GM12874 (cell line): ENCODE data around the gene CMIP.

Experiments
- TF ChIP-seq, protein P1 (sequence below): IDR thresholded peaks from 2 replicates; pipeline ENCODE4 v1.5.1; 2011; ENCODE audit warnings: low read depth, mild to moderate bottlenecking, control low read depth, low read length, moderate library complexity; ENCODE audit not compliant: insufficient read depth

Gene CMIP

DNA sequence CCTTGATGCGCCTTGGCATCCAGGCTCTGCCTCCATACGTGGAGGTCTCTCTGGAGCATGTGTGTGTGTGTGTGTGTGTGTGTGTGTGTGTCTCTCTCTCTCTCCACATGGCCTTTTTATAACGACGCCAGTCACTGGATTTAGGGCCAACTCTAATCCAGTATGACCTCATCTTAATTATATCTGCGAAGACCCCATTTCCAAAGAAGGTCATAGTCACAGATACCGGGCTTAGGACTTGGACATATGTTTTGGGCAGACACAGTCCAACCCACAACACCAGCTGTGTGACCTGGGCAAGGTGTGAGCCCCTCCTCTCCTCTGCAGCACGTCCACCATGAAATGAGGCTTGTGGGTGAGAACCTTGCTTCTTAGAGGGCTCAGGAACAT is 196.1 kb downstream of the CMIP start:
- TF ChIP-seq, protein P1, sequence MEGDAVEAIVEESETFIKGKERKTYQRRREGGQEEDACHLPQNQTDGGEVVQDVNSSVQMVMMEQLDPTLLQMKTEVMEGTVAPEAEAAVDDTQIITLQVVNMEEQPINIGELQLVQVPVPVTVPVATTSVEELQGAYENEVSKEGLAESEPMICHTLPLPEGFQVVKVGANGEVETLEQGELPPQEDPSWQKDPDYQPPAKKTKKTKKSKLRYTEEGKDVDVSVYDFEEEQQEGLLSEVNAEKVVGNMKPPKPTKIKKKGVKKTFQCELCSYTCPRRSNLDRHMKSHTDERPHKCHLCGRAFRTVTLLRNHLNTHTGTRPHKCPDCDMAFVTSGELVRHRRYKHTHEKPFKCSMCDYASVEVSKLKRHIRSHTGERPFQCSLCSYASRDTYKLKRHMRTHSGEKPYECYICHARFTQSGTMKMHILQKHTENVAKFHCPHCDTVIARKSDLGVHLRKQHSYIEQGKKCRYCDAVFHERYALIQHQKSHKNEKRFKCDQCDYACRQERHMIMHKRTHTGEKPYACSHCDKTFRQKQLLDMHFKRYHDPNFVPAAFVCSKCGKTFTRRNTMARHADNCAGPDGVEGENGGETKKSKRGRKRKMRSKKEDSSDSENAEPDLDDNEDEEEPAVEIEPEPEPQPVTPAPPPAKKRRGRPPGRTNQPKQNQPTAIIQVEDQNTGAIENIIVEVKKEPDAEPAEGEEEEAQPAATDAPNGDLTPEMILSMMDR, result no peak

DNA sequence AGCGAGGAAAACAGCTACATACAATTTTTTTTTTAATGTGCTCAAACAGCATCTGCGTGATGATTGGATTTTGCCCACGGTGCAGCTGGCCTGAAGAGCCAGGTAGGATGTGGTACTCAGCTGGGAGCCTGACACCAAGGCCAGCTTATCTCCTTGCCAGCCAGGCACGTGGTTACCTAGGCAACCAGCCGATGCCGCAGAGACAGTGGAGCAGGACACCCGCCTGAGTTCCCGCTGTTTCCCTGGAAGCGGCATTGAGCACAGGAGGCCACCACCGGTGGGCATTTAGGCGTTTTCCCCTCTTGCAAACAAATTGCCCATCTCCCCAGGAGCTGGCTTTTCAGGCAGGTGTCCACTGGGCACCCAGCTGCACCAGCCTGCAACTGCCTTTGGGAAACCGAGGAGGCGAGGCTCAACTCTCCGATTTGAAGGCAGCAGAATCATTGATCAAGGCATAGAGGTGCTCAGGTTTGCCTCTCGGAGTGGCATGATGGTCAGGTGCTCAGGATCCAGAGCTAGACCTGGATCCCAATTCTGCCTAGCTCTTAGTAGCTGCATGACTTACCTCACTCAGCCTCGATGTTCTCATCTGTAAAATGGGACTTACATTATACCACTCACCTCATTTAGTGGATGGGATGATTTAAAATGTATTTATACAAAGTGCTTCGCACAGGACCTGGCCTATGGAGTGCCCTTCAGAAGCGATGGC is 196.9 kb downstream of the CMIP start:
- TF ChIP-seq, protein P1, result no peak

DNA sequence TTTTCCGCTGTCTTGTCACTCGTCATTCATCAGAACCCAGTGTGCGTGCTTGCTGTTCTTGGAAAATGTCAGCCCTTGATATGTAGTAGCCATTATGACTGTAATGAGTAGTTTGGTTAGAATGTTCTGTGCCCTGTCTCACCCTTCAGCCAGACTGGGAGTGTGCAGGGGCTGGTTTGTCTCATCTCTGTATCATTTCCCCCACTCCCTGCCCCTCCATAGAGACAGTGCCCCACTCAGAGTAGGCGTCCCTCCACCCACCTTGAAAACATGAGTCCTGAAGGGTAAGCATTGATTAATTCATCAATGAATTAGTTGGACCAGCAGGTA is 197.5 kb downstream of the CMIP start:
- TF ChIP-seq, protein P1, result no peak

DNA sequence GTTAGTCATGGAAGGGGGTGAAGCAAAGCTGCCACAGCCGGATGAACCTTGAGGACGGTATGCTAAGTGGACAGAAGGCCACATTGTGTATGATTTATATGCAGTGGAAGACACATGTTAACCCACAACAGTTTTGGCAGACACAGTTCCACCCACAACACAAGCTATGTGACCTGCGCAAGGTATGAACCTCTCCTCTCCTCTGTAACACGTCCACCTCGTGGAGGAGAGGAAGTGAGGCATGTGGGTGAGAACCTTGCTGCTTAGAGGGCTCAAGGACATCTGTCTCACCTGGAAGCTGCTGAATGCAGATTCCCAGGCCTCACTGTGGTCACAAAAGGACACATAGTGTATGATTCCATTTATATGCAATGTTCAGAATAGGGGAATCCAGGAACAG is 198.3 kb downstream of the CMIP start:
- TF ChIP-seq, protein P1, result no peak

DNA sequence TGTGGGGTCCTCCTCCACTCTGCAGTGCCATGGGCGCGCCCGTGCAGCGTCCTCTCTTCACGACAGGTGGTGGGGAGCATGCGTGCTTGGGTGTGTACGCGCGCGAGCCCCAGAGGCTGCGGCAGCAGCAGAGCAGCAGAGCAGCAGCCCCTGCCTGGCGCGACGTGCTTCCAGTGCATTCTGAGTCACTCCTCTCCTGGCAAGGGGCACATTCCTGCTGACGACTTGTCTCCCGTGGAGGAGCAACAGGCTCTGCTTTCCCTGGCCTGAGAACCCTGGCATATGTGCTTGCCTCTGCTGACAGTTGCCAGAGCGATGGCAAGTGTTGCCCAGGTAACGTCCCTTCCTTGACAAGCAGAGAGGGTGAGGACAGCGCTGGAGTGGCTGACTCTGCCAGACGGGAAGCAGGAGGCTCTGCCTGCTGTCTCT is 200.7 kb downstream of the CMIP start:
- TF ChIP-seq, protein P1, result no peak

DNA sequence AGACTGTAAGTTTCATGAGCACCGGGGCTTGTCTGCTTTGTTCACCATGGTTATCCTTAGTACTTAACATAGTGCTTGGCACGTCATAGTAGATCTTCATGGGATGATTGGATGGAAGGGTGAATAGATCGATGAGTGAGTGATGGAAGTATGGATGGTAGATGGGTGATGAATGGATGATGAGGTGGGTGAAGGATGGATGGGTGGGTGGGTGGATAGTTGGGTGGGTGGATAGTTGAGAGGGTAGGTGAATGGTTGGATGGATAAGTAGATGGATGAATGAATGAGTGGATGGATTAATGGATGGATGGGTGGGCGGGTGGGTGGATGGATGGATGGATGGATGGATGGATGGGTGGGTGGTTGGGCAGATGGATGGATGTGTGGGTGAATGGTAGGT is 201.3 kb downstream of the CMIP start:
- TF ChIP-seq, protein P1, result no peak

DNA sequence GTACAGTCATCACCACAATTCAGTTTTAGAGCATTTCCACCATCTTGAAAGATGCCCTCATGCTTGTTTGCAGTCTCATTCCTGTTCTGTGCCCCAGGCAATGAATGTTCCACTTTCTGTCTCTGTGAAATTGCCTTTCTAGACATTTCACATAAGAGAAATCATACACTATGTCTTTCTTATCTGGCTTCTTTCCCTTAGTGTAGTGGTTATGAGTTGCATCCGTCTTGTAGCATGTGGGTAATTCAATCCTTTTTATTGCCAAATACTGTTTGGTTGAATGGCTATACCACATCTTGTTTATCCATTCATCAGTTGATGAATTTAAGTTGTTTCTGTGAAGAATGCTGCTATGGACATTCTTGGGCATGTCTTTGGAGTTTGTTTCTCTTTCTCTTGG is 202.0 kb downstream of the CMIP start:
- TF ChIP-seq, protein P1, result no peak
